K562 (cell line): Measurements from ENCODE around the gene RAB5B. TPM values are rescaled to one million over a fixed set of nuclear protein-coding genes. Genes with fewer than 3 reads are reported as not detected.

Source experiments
- BMI1 ChIP-seq: fragments of 150-350 bp; IDR thresholded peaks from 2 replicates; pipeline ENCODE4 v1.6.1; 2014; ENCODE audit warnings: low read length
- SMC3 ChIP-seq: conservative IDR thresholded peaks from 2 replicates; pipeline ENCODE4 v1.6.1; 2011; ENCODE audit warnings: low read depth, low read length, improper control_type of control experiment; ENCODE audit not compliant: insufficient read depth
- XRCC5 ChIP-seq: fragments of 200-400 bp; formaldehyde crosslinking; IDR thresholded peaks from 2 replicates; pipeline ENCODE4 v1.6.1; 2017; ENCODE audit warnings: low read depth, mild to moderate bottlenecking, low read length
- ZNF24 ChIP-seq: fragments of 450-650 bp; IDR thresholded peaks from 2 replicates; pipeline ENCODE4 v1.6.1; 2016
- ZNF778 ChIP-seq: fragments of 450-650 bp; formaldehyde crosslinking; IDR thresholded peaks from 2 replicates; pipeline ENCODE4 v1.4.0; 2020; ENCODE audit warnings: mild to moderate bottlenecking, moderate library complexity
- polyA plus RNA-seq, 8 experiments: library from polyadenylated mRNA; depleted of rRNA in 4 of 8; stranded (reverse) in 5 of 8; unstranded in 3 of 8; fragments of >200 nt; fragmentation: Nextera tagmentation in 2 of 8; fragmentation: Illumina TruSeq in 1 of 8; extraction: Ambion mirVana in 2 of 8; extraction: Trizol in 1 of 8; gene quantifications; 2 replicates each; pipeline versions ENCODE4 v1.2.1 to v1.2.3, GENCODE V29; 2011 to 2014; ENCODE audit warnings: inconsistent platforms in 1 of 8, missing spikeins in 1 of 8
- total RNA-seq, 7 experiments: library from RNA; depleted of rRNA in 6 of 7; stranded (reverse); fragments of >200 nt in 6 of 7; fragmentation: Illumina TruSeq in 2 of 7; extraction: Trizol in 2 of 7; gene quantifications; 2 replicates each; pipeline versions ENCODE4 v1.2.1 to v1.2.3, GENCODE V29; 2011 to 2021; ENCODE audit warnings: low replicate concordance in 1 of 7
- TF ChIP-seq, protein P1 (sequence below): IDR thresholded peaks from 2 replicates; pipeline ENCODE4 v1.6.1; 2011; ENCODE audit warnings: borderline replicate concordance, low read depth, mild to moderate bottlenecking, moderate library complexity, low read length; ENCODE audit not compliant: insufficient read depth, poor library complexity, severe bottlenecking
- TF ChIP-seq, protein P2 (sequence below): sonication (generic); formaldehyde crosslinking; IDR thresholded peaks from 2 replicates; pipeline ENCODE4 v1.4.0; 2020; ENCODE audit warnings: mild to moderate bottlenecking, missing genetic modification reagents
- TF ChIP-seq, protein P3 (sequence below): sonication (generic); formaldehyde crosslinking; IDR thresholded peaks from 2 replicates; pipeline ENCODE4 v1.5.0; 2020; ENCODE audit warnings: missing genetic modification reagents

The RAB5B gene
- total and polyA plus RNA-seq, 9 of the 15 experiments (the other 6 are each of a cell fraction or from before 2014, with no cell fraction given), result 6.8 to 73.8 (median 25.2) TPM

DNA sequence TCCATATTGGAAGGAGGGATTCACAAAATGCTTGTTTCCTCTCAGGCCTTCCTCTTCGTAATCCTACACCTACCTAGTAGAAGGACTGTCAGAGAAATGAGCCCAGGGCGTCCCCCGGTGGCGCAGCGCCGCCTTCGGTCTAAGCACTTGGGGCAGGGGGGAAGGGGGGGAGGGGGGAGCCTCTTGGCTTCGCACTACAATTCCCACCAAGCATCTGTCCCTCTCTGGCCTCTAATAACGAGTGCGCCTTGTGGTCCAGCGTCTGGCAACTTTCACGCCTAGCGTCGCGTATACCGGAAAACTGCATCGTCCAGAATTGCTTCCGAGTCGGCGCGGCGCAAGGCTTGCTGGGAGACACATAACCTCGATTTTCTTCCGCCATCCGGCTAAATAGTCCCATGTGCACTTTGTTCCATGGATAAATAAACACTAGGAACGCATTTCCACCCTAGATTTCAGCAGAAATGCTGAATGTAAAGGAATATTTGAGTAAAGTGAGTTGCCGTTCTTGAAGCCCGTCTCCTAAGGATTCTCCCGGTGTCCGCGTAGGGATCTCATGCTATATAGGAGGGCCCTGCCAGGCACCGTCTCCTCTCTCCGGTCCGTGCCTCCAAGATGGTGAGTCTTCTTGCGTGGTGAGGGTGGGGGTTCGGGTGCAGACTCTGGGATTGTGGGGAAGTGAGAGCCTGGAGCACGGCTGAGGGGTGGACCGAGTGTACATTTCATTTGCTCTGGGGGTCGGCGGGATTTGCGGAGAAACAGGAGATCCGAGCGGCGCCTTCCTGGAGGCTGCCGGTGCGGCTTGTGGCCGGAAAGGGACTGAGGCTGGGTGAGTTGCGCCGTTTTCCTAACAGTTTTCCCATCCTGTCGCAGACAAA, 67.9 kb downstream of the RAB5B start, which contains the start of gene RPS26 (continued):
- TF ChIP-seq, protein P1, sequence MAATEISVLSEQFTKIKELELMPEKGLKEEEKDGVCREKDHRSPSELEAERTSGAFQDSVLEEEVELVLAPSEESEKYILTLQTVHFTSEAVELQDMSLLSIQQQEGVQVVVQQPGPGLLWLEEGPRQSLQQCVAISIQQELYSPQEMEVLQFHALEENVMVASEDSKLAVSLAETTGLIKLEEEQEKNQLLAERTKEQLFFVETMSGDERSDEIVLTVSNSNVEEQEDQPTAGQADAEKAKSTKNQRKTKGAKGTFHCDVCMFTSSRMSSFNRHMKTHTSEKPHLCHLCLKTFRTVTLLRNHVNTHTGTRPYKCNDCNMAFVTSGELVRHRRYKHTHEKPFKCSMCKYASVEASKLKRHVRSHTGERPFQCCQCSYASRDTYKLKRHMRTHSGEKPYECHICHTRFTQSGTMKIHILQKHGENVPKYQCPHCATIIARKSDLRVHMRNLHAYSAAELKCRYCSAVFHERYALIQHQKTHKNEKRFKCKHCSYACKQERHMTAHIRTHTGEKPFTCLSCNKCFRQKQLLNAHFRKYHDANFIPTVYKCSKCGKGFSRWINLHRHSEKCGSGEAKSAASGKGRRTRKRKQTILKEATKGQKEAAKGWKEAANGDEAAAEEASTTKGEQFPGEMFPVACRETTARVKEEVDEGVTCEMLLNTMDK, result no peak
- peak; percentile 92 for TF ChIP-seq XRCC5
- TF ChIP-seq, protein P2, sequence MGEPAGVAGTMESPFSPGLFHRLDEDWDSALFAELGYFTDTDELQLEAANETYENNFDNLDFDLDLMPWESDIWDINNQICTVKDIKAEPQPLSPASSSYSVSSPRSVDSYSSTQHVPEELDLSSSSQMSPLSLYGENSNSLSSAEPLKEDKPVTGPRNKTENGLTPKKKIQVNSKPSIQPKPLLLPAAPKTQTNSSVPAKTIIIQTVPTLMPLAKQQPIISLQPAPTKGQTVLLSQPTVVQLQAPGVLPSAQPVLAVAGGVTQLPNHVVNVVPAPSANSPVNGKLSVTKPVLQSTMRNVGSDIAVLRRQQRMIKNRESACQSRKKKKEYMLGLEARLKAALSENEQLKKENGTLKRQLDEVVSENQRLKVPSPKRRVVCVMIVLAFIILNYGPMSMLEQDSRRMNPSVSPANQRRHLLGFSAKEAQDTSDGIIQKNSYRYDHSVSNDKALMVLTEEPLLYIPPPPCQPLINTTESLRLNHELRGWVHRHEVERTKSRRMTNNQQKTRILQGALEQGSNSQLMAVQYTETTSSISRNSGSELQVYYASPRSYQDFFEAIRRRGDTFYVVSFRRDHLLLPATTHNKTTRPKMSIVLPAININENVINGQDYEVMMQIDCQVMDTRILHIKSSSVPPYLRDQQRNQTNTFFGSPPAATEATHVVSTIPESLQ (CRISPR knock-in tag), result no peak; the same call in 1 of the 2 replicates
- peak; percentile 57 for TF ChIP-seq SMC3
- TF ChIP-seq BMI1, result no peak
- TF ChIP-seq ZNF24, result no peak
- TF ChIP-seq, protein P3, sequence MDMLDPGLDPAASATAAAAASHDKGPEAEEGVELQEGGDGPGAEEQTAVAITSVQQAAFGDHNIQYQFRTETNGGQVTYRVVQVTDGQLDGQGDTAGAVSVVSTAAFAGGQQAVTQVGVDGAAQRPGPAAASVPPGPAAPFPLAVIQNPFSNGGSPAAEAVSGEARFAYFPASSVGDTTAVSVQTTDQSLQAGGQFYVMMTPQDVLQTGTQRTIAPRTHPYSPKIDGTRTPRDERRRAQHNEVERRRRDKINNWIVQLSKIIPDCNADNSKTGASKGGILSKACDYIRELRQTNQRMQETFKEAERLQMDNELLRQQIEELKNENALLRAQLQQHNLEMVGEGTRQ, result no peak
- TF ChIP-seq ZNF778, result no peak
